OCI-LY7 (cell line): ENCODE data around the gene PGK2. TPM values are rescaled to one million over a fixed set of nuclear protein-coding genes. Genes with fewer than 3 reads are reported as not detected.

Source experiments
- BruUV-seq: library from RNA; stranded (reverse); fragments of 400-500 nt; replicated peaks from 2 replicates; lab custom pipeline; 2021; lab: Mats Ljungman, UMichigan
- CTCF ChIA-PET: fragments of 300-600 bp; sonication (Branson Sonifier 250); formaldehyde crosslinking; loops from one replicate; lab custom pipeline; 2022; ENCODE audit warnings: antibody characterized with exemption; ENCODE audit not compliant: unreplicated experiment; lab: Charles Lee
- POLR2A ChIA-PET: fragments of 300-600 bp; sonication (Branson Sonifier 250); formaldehyde crosslinking; loops from one replicate; lab custom pipeline; 2022; ENCODE audit warnings: antibody characterized with exemption; lab: Charles Lee
- DNase-seq: peaks from one replicate; pipeline ENCODE4 v3.0.0-alpha.2; 2015; ENCODE audit warnings: low spot score
- H2AFZ ChIP-seq: fragments of 200-600 bp; sonication (generic), shearing (Covaris generic); 2 replicates; pipeline ENCODE4 v1.6.1; 2014; ENCODE audit warnings: mild to moderate bottlenecking, antibody characterized with exemption, low read length, moderate library complexity
- H3K27ac ChIP-seq: fragments of 200-600 bp; sonication (generic); 2 replicates; pipeline ENCODE4 v1.5.1; 2014; ENCODE audit warnings: mixed run types, low read depth, mild to moderate bottlenecking, moderate library complexity, low read length, inconsistent platforms; ENCODE audit not compliant: poor library complexity, severe bottlenecking
- H3K36me3 ChIP-seq: fragments of 200-600 bp; sonication (generic); 2 replicates; pipeline ENCODE4 v1.6.1; 2014; ENCODE audit warnings: mild to moderate bottlenecking, antibody characterized with exemption, low read length, moderate library complexity, mixed read lengths; ENCODE audit not compliant: insufficient read depth
- H3K4me1 ChIP-seq: fragments of 200-600 bp; sonication (generic); 2 replicates; pipeline ENCODE4 v1.5.1; 2014; ENCODE audit warnings: mild to moderate bottlenecking, low read length; ENCODE audit not compliant: insufficient read depth, poor library complexity, severe bottlenecking
- H3K4me2 ChIP-seq: fragments of 200-600 bp; sonication (generic); 2 replicates; pipeline ENCODE4 v1.6.1; 2014; ENCODE audit warnings: mild to moderate bottlenecking, low read length
- H3K4me3 ChIP-seq: fragments of 200-600 bp; sonication (generic); 2 replicates; pipeline ENCODE4 v1.5.1; 2014; ENCODE audit warnings: mild to moderate bottlenecking, low read depth, low read length; ENCODE audit not compliant: poor library complexity, severe bottlenecking
- H3K79me2 ChIP-seq: fragments of 200-600 bp; sonication (generic); 2 replicates; pipeline ENCODE4 v1.6.1; 2016; ENCODE audit warnings: low read depth, mild to moderate bottlenecking, low read length, moderate library complexity, mixed read lengths; ENCODE audit not compliant: insufficient read depth
- H3K9me2 ChIP-seq: fragments of 200-600 bp; sonication (generic); 2 replicates; pipeline ENCODE4 v1.6.1; 2016; ENCODE audit warnings: mild to moderate bottlenecking, low read length, mixed read lengths; ENCODE audit not compliant: insufficient read depth
- H3K9me3 ChIP-seq: fragments of 200-600 bp; sonication (generic); 2 replicates; pipeline ENCODE4 v1.6.1; 2014; ENCODE audit warnings: mild to moderate bottlenecking, mixed run types, low read length, mixed read lengths
- H4K20me1 ChIP-seq: fragments of 200-600 bp; sonication (generic); 2 replicates; pipeline ENCODE4 v1.6.1; 2014; ENCODE audit warnings: mild to moderate bottlenecking, antibody characterized with exemption, low read length, moderate library complexity, mixed read lengths; ENCODE audit not compliant: insufficient read depth
- CTCF ChIP-seq: fragments of 200-600 bp; sonication (generic); conservative IDR thresholded peaks from 2 replicates; pipeline ENCODE4 v1.5.1; 2014; ENCODE audit warnings: mild to moderate bottlenecking, antibody characterized with exemption, low read length, moderate library complexity, mixed read lengths
- EZH2phosphoT487 ChIP-seq: fragments of 200-600 bp; sonication (generic); IDR thresholded peaks from 2 replicates; pipeline ENCODE4 v1.6.1; 2018; ENCODE audit warnings: low read depth, borderline replicate concordance, mild to moderate bottlenecking, mixed run types, antibody characterized with exemption, low read length, moderate library complexity, mixed read lengths
- intact Hi-C: fragments of 100-400 bp; cut with micrococcal nuclease; formaldehyde crosslinking; loops from one replicate; pipeline ENCODE4 v1.10.0; 2022; ENCODE audit not compliant: unreplicated experiment
- total RNA-seq, 2 experiments: library from RNA; depleted of rRNA in 1 of 2; stranded (reverse); fragments of >200 nt in 1 of 2; shearing (Covaris generic) in 1 of 2; gene quantifications; 2 replicates each; pipeline ENCODE4 v1.2.3, GENCODE V29; 2014 to 2022

The PGK2 gene
- total RNA-seq, 2 experiments from 2014 or later = not detected

GRCh38 chr6:49784272-49784671, 2.8 kb downstream of the PGK2 start:
- Histone ChIP-seq H3K27ac (no peak overlapping the region), H3K9me2 (no peaks in the 10 kb centered on the region), H3K4me1 (no peaks in the 10 kb centered on the region), H3K79me2 (no peaks in the 10 kb centered on the region), H2AFZ (no peak overlapping the region), H3K36me3 (no peaks in the 10 kb centered on the region), H4K20me1 (no peaks in the 10 kb centered on the region), H3K4me3 (no peak overlapping the region), H3K4me2 (no peak overlapping the region), H3K9me3 (no peaks in the 10 kb centered on the region)
- TF ChIP-seq CTCF = no peak
- TF ChIP-seq EZH2phosphoT487 = no peak
- no TSS peak for BruUV-seq
- intact Hi-C loops = no loop called here
- ChIA-PET CTCF (no interaction called here), POLR2A (interaction anchor here (0.5 kb wide), 1 partner anchor 223 kb away, joined by 4 read pairs; no protein-coding TSS in a partner anchor)
- DNase-seq = no peak

GRCh38 chr6:49782725-49783124, 4.4 kb downstream of the PGK2 start:
- TF ChIP-seq EZH2phosphoT487 = no peak
- TF ChIP-seq CTCF = no peak
- CTCF ChIA-PET = no interaction called here
- Histone ChIP-seq H4K20me1 (no peaks in the 10 kb centered on the region), H3K4me2 (no peak overlapping the region), H3K9me3 (no peaks in the 10 kb centered on the region), H2AFZ (no peak overlapping the region), H3K9me2 (no peaks in the 10 kb centered on the region), H3K36me3 (no peaks in the 10 kb centered on the region), H3K79me2 (no peaks in the 10 kb centered on the region), H3K4me1 (no peaks in the 10 kb centered on the region), H3K27ac (no peak overlapping the region), H3K4me3 (no peak overlapping the region)
- BruUV-seq = no TSS peak
- intact Hi-C loops = no loop called here
- POLR2A ChIA-PET = interaction anchor here (0.5 kb wide), 1 partner anchor 120 kb away, joined by 3 read pairs; no protein-coding TSS in a partner anchor
- DNase-seq = no peak

- intact Hi-C loops = no loop called here
- no peaks in the 10 kb centered on the region for H3K9me2 ChIP-seq
- TF ChIP-seq CTCF (no peak), EZH2phosphoT487 (no peak)
These were observed 4.8 kb downstream of the PGK2 start for GRCh38 chr6:49782293-49782692.

More at GRCh38 chr6:49782293-49782692, 4.8 kb downstream of the PGK2 start:
- Histone ChIP-seq H3K4me1 (no peaks in the 10 kb centered on the region), H2AFZ (no peak overlapping the region), H3K4me2 (no peak overlapping the region), H3K36me3 (no peaks in the 10 kb centered on the region), H3K79me2 (no peaks in the 10 kb centered on the region), H3K27ac (no peak overlapping the region), H3K4me3 (no peak overlapping the region), H3K9me3 (no peaks in the 10 kb centered on the region), H4K20me1 (no peaks in the 10 kb centered on the region)
- POLR2A ChIA-PET = interaction anchor here (0.5 kb wide), 1 partner anchor 120 kb away, joined by 3 read pairs; no protein-coding TSS in a partner anchor
- CTCF ChIA-PET = no interaction called here
- BruUV-seq = no TSS peak
- no peak for DNase-seq
